Stimulated activated CD8-positive, alpha-beta memory T cell treated with anti-CD3 and anti-CD28 coated beads, Interleukin-7, amount 100 ng/mL, for 1 hour (primary cell): ENCODE results near the gene DHRSX.
"Not testable (repeated sequence)": the region's sequence is repeated elsewhere in the genome, so short reads cannot be mapped to it uniquely, and the experiment has no call there.

Source experiments
- DNase-seq, 2 donors: peaks; one replicate each; pipeline ENCODE4 v3.0.0-alpha.2; 2020; ENCODE audit warnings: low read depth in 2 of 2

The DHRSX gene

DNA sequence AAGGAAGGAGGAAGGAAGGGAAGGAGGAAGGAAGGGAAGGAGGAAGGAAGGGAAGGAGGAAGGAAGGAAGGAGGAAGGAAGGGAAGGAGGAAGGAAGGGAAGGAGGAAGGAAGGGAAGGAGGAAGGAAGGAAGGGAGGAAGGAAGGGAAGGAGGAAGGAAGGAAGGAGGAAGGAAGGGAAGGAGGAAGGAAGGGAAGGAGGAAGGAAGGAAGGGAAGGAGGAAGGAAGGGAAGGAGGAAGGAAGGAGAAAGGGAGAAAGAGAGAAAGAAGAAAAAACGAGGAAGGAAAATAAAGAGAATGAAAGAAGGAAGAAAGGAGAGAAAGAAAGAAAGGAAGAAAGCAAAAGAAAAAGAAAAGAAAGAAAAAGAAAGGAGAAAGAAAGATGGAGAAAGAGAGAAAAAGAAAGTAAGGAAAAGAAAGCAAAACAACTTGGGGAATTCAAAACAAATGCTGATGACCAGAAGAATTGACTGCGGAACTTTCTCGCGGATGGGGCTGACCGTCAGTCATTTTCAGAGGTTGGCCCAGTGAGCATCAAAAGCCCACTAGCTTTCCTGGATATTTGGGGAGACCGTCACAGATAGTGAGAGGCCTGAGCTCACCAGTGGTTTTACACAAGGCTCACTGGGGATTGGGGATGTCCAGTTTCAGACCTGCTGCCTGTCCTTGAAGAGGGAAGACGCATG is 286.5 kb downstream of the DHRSX start:
- DNase-seq = not testable (repeated sequence)

DNA sequence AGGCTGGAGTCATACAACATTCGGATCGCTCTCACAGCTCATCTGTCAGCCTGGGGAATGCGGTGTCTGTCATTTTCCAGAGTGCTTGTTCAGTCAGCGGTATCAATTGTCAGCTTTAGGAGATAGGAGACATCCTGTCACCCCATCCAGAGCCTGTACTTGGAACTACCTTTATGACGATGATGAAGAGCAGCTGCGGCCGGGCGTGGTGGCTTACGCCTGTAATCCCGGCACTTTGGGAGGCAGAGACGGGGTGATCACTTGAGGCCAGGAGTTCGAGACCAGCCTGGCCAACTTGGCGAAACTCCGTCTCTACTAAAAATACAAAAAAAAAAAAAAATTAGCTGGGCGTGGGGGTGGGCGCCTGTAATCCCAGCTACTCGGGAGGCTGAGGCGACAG is 289.1 kb downstream of the DHRSX start:
- DNase-seq = not testable (repeated sequence)

DNA sequence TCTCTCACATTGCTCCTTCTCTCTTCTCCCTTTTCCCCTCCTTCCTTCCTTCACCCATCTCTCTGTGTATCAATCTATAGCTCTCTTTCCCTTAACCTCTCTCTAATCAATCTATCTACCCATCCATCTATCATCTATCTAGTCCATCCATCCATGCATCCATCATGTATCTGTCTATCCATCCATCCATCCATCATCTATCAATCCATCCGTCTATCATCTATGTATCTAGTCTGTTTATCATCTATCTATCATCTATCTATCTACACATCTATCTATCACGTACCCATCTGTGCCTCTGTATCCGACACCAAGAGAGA is 307.5 kb downstream of the DHRSX start:
- no peak for DNase-seq

DNA sequence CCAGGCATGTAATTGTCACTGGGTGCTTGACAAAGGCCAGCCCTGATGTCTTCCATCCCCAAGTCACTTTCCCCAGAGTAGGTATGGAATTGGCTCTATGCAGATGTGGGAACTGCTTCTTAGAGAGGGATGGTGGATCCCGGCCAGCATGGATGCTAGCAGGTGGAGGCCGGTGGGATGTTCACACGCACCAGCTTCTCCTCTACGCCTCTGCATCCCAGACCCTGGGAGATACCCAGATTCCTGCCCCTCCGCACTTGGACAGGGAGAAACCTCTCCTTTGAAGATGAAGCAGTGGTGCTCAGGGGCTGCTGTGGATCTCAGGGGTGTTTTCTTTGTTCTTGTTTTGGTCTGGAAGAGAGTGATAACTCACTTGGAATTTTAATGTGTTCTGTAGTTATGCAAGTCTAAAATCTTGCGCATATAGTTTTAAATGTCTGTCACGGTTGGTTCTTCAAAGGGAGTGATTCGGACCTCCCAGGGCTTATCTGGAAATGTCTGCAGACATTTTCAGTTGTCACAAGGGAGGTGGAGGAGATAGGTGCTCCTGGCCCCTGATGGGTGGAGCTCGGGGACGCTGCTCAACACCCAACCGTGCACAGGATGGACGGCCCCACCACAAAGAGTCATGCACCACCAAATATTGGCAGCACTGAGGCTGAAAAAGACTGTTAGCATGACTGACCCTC is 308.0 kb downstream of the DHRSX start:
- no peak for DNase-seq

DNA sequence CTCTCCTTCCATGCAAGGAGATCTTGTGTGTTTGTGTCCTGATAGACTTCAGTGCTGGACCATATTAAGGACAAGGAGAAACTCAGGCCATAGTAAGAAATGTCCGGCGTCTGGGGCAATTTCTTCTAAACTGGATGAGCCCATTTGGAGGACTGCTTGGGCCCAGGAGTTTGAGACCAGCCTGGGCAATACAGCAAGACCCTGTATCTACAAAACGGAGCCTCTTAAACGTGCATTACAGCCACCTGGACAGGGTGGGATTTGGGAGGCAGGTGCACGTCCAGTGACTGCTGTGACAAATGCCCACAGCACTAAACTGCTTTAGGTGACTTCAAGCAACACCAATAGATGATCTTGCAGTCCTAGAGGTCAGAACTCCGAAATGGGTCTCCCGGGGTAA is 311.9 kb downstream of the DHRSX start:
- DNase-seq = no peak

DNA sequence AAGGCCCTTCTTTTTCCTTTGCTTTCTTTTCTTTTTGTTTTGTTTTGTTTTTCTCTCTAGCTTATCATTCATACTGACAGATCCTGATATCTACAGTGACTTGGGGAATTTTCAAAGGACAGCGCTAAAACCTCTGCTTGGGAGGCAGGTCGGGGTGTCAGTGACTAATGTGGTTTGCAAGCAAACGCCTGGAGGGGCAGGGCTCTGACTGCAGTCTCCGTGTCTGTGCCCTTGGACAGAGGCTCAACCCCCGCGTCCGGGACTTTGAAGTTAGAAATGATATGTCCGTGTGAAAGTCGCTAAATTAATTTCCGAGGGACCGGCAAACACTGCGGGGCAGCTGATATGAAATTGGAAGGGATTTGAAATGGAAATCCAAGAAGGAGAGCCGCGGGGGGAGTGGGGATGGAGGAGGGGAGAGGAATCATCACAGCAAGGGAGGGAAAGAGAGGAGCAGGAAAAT is 312.4 kb downstream of the DHRSX start:
- DNase-seq = no peak

DNA sequence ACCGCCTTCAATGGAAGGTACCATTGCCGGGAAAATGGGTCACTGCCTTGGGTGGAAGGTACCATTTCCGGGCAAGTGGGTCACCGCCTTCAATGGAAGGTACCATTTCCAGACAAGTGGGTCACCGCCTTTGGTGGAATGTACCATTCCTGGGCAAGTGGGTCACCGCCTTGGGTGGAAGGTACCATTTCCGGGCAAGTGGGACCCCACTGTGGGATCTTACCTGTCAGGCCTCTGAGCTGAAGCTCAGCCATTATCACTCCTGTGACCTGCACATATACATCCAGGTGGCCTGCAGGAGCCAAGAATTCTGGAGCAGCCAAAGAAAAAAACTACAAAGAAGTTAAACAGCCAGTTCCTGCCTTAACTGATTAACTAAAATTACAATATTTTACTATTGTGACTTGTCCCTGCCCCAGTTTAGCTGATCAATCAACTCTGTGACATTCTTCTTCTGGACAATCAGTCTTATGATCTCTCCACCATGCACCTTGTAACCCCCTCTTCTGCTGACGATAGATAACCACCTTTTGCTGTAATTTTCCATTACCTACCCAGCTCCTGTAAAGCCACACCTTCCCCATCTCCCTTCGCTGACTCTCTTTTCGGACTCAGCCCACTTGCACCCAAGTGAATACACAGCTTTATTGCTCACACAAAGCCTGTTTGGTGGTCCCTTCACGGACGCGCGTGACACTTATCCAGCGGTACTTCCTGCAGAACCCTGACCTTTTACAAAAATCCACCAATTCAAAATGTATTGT is 313.2 kb downstream of the DHRSX start:
- DNase-seq = no peak

DNA sequence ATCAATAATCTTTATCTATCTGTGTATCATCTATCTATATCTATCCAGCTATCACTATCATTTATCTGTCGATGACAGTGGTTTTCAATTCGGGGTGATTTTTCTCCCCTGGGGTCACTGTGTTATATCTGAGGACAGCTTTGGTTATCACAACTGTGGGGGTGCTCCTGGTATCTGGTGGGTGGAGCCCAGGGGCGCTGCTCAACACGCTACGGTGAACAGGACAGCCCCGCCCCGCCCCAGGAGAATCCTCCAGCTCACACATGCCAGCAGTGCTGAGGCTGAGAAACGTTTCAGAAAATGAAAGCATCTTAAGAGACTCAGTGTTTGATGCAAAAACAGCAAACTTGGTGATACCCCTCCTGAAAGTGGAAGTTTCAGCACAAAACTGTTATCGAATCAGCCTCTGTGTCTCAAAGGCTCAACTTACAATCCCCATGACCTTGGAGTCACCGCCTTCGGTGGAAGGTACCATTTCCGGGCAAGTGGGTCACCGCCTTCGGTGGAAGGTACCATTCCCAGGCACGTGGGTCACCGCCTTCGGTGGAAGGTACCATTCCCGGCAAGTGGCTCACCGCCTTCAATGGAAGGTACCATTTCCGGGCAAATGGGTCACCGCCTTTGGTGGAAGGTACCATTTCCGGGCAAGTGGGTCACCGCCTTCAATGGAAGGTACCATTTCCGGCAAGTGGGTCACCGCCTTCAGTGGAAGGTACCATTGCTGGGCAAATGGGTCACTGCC is 315.3 kb downstream of the DHRSX start:
- no peak for DNase-seq

DNA sequence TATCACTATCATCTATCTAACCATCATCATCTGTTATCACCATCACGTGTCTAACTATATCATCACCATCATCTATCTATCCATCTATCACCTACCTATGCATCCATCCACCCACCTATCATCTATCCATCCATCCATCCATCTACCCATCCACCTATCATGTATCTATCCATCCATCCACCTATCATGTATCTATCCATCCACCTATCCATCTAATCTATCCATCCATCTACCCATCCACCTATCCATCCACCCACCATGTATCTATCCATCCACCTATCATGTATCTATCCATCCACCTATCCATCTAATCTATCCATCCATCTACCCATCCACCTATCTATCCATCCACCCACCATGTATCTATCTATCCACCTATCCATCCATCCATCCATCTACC is 316.7 kb downstream of the DHRSX start:
- no peak for DNase-seq

DNA sequence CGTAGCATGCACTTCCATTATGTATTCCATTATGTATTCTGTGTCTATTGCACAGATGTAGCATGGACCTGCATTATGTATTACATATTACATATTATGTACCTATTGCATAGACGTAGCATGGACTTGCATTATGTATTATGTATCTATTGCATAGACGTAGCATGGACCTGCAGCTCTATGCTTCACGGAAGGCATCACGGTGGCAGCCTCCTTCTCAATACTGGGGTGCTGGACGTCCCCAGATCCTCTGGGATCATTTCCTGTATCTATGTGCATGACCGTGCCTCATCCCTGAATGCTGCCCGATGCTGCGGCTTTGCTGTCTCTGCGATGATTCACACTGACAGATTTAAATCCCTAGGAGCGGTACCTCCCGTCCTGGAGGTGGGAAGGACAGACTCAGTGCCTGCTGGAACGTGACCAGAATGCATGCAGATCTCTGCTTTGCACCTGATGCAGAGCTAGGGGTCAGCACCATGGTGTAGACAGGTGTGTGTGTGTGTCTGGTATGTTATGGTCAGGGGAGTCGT is 317.5 kb downstream of the DHRSX start:
- no peak for DNase-seq

DNA sequence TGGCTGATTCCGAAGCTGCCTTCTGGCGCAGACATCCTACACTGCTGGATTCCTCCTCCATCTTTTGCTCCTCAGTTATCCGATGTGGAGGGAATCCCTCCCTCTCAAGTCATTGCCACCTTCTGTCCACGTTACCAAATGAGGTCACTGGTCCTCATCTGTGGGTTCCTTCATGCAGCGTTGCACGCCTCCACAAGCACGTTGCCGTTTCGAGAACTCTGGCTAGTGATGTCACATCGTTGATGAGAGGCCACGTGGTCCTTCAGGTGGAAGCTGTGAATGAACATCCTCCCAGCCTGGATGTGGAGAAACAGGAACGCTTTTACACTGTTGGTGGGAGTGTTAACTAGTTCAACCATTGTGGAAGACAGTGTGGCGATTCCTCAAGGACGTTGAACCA is 323.2 kb downstream of the DHRSX start:
- DNase-seq = no peak

DNA sequence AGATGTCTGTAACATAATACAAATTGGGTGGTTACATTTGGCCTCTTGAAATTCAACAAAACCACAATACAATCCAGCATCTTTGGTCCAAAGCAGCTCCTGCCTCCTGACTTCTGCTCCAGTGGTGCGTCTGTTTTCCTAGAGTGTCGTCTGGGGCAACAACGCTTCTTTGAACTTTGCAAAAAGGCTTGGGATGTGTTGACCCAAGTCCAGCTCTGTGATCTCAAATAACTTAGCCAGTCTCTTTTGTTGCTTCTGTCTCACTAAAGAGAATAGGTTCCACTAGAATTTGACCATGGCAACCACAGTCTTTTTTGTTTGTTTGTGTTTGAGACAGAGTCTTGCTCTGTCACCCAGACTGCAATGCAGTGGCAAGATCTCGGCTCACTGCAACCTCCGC is 324.0 kb downstream of the DHRSX start:
- DNase-seq = no peak

DNA sequence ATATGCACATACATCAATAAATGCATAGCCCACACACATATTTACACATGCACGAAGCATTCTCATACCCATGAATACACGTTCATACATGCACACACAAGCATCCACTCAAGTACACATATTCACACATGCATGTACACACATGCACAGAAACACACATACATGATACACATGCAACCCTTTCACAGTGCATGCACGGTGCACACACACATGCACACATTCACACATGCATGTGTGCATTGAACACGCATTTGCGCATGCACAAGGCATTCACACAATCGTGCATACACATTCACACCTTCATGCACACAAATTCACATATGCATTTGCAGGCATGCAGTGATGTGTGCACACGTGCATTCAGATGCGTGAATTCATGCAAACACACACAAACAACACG is 324.5 kb downstream of the DHRSX start:
- DNase-seq = no peak

DNA sequence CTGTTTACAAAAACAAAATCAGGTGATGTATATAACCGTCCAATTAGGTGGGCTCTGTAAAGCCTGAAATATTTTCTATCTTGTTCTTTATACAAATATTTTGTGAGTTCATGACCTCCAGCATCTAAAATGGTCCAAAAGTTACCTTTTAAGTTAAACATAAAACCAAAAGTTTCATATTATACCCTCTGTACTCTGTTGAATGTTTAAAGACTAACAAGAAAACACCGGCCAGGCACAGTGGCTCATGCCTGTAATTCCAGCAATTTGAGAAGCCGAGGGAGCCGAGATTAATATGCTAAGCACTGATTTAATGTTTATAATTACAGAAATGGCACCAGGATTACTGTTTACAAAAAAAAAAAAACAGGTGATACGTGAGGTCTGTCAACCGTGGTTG is 328.4 kb downstream of the DHRSX start:
- DNase-seq = no peak
